GM15510 (cell line): Measurements from ENCODE around the gene DLX4.

Source experiments
- POLR2A ChIP-seq: IDR thresholded peaks from 3 replicates; pipeline ENCODE4 v1.6.1; 2011; ENCODE audit warnings: borderline replicate concordance; ENCODE audit not compliant: insufficient read length; ENCODE audit errors: extremely low read depth

DLX4 gene

GRCh38 chr17:49935526-49936210 lies 33.3 kb upstream of the DLX4 start:
- no peak for TF ChIP-seq POLR2A

GRCh38 chr17:49936386-49936785 lies 32.6 kb upstream of the DLX4 start:
- TF ChIP-seq POLR2A = no peak

GRCh38 chr17:49939318-49939717 lies 29.7 kb upstream of the DLX4 start:
- no peak for TF ChIP-seq POLR2A

GRCh38 chr17:49941427-49941826 lies 27.6 kb upstream of the DLX4 start:
- TF ChIP-seq POLR2A = no peak

GRCh38 chr17:49942947-49943346 lies 26.0 kb upstream of the DLX4 start:
- TF ChIP-seq POLR2A = no peak

- no peak for TF ChIP-seq POLR2A
Measured at GRCh38 chr17:49944273-49944870, 24.6 kb upstream of the DLX4 start.

DNA sequence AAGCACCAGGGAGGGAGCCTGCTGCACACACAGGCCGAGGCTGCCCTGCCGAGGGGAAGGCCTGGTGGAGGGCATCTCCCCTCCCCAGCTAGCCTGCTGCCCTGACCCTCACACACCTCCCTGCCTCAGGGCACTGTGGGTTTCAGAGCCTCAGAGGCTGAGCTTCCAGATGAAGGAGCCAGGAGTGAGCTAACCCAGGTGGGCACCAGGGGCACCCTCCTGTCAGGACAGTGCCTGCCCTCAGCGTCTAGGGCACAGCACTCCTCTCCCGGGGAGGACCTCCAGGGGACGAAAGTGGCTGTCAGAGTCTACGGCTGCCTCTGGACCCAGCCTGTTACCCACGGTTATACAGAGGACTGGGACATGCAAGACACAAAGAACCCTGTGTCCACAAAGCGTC lies 22.8 kb upstream of the DLX4 start:
- TF ChIP-seq POLR2A = no peak

- TF ChIP-seq POLR2A = no peak
Measured at GRCh38 chr17:49946964-49947584, 21.9 kb upstream of the DLX4 start.

GRCh38 chr17:49949634-49950033 lies 19.4 kb upstream of the DLX4 start:
- no peak for TF ChIP-seq POLR2A

DNA sequence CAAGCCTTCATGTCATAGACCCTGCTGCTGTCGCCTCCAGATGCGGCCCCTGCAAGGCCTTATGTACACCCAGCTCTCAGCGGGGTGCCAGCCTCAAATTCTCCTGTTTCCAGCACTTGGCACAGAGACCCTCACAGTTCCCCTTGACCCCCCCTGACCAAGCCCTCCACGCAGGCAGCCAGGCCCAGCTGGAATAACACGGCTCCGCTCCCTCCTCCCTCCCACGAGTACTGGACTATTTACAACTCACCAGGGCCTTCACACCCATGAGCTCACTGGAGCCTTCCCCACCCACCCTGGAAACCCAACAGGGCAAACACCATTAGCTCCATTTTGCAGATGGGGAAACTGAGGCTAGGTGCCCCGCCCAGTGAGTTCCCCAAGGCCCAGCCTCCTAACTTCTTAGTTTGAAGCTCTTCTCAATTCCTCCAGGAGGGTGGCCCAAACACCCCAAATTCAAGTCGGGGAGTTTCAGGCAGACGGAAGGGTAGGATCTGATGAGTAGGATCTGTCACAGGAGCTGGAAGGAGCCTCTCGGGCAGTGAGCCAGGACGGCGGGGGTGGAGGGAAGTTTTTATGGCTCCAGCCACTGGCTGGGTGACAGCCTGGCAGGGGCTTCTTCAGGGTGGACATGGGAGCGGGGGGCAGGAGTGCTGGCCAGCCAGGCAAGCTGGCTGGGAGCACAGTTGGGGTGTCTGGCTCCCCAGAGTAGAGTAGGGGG lies 17.5 kb upstream of the DLX4 start:
- TF ChIP-seq POLR2A = no peak

- TF ChIP-seq POLR2A = no peak
Measured at GRCh38 chr17:49952209-49952911, 16.6 kb upstream of the DLX4 start.

DNA sequence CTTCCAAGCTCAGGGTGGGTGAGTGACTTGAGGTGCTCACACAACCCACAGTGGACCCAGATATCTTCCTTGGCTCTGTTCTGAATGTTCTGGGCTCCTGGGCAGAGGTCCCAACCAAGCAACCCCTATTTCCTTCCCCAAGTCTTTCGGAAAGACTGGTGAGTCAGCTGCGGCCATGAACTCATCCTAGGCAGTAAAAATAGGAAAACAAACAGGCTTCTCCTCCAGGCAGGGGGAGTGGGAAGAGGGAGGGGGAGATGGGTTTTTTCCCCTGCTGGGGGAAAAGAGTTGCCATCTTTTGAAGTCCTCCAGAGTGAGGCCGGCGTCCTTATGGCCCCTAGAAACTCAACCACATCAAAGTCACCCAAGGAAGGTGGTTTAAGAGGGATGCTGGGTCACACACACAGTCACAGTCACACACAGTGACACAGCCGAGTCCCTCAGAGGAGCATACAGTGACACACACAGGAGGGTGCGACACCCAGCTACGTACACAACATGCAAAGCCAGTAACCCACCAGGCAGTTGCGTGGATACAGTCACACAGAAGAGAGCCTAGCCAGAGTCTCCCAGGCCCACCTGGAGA lies 16.0 kb upstream of the DLX4 start:
- TF ChIP-seq POLR2A = no peak

DNA sequence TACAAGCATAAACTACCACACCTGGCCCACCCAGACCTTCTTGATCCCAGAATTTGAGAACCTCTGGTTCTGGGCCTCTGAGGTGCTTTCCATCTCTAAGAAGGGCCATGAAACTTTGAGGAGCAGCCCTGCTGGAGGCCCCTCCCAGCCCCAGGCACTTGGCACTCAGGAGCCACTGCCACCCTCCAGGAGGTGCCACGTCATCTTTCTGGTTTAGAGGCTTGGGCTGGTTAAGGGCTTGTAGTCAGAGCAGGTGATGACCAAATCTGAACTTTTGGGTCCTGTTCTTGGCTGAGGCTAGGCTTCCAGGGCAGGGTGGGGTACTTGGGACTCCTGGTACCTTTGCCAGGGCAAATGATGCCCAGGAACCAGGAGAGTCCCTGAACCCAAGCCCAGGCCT lies 13.8 kb upstream of the DLX4 start:
- TF ChIP-seq POLR2A = no peak

DNA sequence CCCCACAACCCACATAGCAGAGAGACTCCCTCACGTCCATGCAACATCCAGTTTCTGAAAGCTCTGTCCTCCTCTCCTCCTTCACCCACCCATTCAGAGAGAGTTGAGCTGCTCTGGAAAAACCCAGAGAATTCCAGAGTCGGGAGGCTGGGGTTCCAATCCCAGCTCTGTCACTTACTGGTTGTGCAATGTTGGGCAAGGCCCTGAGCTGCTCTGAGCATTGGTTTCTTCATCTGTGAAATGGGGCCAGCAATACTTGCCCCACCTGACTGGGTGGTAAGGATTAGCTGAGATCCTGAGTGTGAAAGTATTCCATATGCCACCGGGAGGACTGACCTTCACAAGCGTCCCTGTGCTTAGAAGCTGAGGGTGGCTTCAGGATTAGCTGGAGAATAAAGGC lies 12.2 kb upstream of the DLX4 start:
- TF ChIP-seq POLR2A = no peak
